Activated T-cell treated with anti-CD3 and anti-CD28 coated beads, Interleukin-2, amount 50 U/mL, for 1 hour (primary cell): Measurements from ENCODE around the gene KMT2A.
"Not testable (repeated sequence)": the region's sequence is repeated elsewhere in the genome, so short reads cannot be mapped to it uniquely, and the experiment has no call there.

ENCODE experiments used
- DNase-seq: peaks from one replicate; pipeline ENCODE4 v3.0.0-alpha.2; 2020

Gene KMT2A

DNA sequence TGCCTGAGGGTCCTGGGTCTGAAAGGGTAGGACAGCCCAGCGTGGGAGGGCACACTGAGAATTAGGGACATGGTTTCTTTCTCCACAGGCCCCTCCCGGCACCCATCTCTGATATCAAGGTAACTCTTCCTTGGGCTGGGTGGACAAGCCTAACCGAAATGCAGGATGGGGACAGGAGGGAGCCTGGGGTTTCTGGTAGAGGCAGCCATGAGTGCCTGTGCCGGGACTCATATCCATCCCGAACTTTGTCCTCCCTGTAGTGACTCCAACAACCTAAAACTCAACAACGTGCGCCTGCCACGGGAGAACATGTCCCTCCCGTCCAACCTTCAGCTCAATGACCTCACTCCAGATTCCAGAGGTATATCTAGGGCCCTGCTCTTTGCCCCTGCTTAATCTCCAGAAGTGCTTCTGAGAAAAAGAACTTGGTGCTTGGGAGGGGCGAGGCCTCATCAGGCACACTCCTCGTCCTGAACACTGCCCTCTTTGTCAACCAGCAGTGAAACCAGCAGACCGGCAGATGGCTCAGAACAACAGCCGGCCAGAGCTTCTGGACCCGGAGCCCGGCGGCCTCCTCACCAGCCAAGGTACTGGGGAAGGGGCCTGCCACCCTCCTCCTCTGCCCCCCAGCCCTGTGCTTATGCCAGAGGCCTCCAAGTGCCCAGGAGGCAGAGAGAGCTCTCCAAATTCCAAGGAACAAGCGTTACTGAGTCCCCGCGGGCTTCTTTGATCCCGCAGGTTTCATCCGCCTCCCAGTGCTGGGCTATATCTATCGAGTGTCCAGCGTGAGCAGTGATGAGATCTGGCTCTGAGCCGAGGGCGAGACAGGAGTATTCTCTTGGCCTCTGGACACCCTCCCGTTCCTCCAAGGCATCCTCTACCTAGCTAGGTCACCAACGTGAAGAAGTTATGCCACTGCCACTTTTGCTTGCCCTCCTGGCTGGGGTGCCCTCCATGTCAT lies 97.8 kb downstream of the KMT2A start:
- no peak for DNase-seq

DNA sequence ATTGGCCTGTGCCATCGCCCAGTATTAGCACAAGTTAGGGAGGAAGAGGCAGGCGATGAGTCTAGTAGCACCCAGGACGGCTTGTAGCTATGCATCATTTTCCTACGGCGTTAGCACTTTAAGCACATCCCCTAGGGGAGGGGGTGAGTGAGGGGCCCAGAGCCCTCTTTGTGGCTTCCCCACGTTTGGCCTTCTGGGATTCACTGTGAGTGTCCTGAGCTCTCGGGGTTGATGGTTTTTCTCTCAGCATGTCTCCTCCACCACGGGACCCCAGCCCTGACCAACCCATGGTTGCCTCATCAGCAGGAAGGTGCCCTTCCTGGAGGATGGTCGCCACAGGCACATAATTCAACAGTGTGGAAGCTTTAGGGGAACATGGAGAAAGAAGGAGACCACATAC lies 99.0 kb downstream of the KMT2A start:
- no peak for DNase-seq

DNA sequence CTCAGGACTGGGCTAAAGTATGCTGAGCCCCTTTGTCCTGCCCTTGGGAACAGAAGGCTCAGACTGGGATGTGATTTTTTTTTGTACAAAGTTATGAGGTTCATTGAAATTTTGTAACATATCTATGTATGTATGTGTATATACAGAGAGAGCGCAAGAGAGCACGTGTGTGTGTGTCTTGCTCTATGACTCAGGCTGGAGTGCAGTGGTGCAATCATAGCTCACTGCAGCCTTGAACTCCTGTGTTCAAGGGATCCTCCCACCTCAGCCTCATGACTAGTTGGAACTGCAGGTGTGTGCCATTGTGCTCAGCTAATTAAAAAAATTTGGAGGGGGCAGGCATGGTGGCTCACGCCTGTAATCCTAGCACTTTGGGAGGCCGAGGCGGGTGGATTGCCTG lies 100.4 kb downstream of the KMT2A start:
- no peak for DNase-seq

DNA sequence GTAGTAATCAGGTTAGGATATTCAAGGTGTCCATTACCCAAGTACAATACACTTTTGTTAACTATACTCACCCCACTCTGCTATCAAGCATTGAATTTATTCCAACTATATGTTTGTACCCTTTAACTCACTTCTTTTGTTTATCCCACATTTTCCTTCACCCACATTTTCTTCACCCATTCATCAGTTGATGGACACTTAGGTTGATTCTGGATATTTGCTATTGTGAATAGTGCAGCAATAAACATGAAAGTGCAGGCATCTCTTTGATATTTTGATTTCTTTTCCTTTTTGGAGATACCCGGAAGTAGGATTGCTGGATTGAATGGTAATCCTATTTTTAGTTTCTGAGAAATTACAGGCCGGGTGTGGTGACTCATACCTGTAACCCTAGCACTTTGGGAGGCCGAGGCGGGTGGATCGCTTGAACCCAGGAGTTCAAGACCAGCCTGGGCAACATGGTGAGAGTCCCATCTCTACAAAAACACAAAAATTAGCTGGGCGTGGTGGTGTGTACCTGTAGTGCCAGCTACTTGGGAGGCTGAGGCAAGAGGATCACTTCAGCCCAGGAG lies 101.2 kb downstream of the KMT2A start:
- DNase-seq = no peak

DNA sequence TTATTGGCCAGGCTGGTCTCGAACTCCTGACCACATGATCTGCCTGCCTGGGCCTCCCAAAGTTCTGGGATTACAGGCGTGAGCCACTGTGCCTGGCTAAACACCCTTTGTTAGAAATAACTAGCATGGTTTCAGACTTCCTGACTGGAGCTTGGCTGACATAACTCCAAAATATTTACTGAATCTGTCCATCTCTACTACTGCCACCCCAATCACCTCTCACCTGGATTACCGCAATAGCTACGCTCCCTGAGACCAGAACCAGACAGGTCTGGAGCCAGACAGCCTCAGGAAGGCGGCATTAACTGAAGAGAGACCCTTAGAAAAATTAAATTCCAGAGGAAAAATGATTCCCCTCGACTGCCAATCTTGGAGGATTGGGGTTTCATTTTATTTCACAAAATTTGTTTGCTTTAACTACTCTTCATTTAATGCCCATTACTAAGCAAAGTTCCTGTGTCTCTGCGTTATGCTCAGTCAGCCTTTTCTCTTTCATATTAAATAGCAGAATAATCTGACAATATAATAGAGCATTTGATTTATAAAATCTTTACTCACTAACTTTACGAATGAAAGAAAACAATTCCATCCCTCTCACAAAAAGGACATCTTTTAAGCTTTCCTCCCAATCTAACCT lies 107.8 kb downstream of the KMT2A start:
- no peak for DNase-seq

DNA sequence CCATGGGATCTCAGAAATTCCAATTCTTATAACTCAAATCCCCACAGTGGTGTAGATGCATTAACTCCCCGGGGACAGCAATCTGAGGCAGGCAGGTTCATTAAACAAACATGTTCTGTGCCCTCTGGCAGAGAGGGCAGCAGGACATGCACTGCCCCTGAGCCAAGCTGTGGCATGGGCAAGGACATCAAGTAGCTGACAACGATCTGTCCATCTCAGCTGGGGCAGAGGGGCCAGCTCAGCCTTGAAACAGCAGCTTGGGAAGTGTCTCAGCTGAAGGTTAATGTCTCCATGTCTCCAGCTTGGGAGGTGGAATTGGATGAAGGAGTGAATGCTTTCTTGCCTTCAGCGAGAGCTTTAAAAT lies 108.3 kb downstream of the KMT2A start:
- no peak for DNase-seq

DNA sequence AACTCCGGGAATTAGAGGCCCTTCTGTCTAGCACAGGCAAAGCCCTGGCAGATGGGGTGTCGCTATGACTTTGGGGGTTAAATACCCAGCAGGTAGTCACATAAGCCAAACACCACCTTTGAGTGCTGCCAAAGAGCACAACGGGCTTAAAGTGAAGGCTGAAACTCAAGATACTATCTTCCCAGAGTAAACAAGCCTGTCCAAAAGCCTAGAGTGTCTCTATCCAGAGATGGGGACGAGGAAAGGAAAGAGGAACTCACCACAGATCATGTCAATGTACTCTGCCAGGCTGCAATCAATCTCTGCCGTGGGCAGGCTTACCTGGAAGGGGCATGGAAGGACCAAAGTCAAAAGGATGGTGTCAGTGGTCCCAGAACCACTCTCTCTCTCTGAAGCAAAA lies 109.2 kb downstream of the KMT2A start:
- DNase-seq = no peak

DNA sequence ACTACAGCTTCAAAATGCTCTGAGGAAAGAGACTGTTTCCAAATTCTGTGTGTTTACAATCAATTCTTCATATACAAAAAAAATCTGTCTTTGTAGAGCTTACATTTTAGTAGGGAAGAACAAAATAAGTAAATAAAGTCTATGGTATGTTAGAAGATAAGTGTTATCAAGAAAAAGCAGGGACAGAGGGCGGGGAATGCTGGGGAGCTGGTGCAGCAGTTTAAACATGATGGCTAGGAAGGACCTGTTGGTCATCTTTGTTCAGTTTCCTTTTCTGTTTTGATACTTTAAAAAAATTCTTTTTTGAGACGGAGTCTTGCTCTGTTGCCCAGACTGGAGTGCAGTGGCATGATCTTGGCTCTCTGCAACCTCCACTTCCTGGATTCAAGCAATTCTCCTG lies 110.8 kb downstream of the KMT2A start:
- no peak for DNase-seq

DNA sequence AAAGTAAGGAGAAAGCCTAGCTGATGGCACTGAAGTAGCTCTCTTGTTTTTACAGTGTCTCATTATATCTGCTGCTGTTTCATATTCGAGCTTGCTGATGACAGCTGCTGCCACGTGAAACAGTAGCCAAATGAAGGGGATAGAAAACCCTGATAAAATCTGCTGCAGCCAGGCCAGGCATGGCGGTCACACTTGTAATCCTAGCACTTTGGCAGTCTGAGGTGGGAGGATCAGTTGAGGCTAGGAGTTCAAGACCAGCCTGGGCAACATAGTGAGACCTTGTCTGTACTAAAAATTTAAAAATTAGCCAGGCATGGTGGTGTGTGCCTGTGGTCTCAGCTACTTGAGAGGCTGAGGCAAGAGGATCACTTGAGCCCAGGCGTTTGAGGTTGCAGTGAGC lies 116.0 kb downstream of the KMT2A start:
- DNase-seq = no peak

DNA sequence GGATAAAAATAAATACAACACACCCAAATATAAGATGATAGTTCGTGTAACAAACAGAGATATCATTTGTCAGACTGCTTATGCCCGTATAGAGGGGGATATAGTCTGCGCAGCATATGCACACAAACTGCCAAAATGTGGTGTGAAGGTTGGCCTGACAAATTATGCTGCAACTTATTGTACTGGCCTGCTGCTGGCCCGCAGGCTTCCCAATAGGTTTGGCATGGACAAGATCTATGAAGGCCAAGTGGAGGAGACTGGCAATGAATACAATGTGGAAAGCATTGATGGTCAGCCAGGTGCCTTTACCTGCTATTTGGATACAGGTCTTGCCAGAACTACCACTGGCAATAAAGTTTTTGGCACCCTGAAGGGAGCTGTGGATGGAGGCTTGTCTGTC lies 124.5 kb downstream of the KMT2A start:
- no peak for DNase-seq

DNA sequence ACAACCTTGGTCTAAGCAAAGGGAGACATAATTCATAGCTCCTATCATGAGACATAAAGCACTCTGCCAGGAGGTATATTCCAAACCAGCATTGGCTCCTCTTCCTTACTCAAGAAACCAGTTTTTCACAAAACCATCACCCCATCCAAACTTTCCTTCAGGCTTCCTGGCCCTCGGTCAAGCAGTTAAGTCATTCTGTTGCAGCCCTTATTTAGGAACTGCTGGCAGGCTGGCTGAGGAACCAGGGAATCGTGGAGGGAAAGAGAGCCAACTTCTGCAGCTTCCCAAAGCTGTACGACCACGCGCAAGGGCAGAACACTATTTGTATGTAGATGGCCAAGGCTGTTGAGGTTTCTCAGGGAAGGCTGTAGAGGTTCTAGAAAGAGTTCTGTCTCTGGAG lies 128.8 kb downstream of the KMT2A start:
- no peak for DNase-seq

DNA sequence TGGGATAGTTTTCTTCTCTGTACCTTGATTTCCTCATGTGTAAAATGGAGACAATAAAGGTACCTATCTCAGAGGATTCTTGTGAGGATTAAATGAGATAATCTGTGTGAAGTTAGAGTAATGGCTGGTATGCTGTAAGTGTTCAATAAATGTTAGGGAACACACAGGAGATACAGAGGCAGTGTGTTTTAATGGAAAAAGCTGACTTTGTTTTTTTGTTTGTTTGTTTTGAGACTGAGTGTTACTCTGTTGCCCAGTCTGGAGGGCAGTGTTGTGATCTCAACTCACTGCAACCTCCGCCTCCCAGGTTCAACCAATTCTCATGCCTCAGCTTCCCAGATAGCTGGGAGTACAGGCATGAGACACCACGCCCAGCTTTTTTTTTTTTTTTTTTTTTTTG lies 133.4 kb downstream of the KMT2A start:
- no peak for DNase-seq

DNA sequence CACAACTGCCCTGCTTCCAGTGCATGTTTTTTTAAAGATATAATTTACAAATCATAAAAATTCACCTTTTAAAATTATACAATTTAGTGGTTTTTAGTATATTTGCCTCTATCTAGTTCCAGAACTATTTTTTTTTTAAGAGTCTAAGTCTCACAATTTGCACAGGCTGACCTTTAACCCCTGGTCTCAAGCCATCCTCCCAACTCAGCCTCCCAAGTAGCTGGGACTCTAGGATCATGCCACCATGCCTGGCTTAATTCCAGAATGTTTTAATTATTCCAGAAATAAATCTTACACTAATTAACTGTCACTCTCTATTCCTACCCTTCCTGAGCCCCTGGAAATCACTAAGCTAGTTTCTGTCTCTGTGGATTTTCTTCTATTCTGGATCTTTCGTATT lies 134.5 kb downstream of the KMT2A start:
- DNase-seq = no peak

DNA sequence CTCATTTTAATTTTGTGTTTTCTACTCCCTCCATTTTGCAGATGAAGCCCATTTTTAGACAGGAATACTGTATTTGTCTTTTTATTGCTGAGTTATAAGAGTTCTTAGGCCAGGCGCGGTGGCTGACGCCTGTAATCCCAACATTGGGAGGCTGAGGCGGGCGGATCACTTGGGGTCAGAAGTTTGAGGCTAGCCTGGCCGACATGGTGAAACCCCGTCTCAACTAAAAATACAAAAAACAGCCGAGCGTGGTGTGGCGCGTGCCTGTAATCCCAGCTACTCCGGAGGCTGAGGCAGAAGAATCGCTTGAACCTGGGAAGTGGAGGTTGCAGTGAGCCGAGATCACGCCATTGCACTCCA lies 135.4 kb downstream of the KMT2A start:
- DNase-seq = not testable (repeated sequence)

DNA sequence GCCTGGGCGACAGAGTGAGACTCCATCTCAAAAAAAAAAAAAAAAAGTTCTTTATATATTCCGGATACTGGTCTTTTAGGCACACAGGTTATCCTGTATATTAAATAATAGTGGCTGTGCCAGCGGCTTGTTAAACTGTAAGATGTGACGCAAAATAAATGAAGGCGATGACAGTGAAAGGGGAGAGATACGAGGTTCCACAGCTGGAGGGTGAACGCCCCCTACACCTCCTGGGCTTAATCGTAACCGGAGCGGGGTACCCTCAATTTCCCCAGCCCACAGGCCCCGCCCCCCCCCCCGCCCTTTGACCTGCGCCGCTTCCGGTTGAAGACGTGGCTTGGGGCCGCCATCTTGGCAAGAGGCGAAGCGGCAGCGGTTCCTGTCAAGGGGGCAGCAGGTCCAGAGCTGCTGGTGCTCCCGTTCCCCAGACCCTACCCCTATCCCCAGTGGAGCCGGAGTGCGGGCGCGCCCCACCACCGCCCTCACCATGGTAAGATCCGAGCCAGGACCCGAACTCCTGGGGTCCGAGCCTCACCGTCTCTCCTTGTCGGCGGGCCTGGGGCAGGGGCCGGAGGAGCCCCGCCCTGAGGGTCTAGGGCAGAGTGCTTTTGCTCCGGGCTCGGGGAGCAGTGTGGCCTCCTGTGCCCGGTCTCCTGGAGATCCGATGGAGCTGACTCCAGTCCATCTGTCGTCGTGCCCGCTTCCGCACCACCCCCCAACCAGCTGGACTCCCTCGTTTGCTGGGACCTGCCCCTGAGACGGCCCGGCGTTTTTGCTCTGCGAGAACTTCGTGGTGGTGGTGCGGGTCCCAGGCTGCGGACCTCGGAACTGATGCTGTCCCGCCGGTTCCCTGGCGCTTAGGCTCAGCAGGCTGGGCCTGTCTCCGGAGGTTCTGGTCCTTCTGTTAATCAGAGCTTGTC lies 136.0 kb downstream of the KMT2A start, which contains the start of gene ARCN1:
ARCN1 (plus strand) TSS at position 349 of the 920 bp plus-strand sequence; CDS start at position 488, 139 bp downstream.
- DNase-seq = peak; percentile 80

DNA sequence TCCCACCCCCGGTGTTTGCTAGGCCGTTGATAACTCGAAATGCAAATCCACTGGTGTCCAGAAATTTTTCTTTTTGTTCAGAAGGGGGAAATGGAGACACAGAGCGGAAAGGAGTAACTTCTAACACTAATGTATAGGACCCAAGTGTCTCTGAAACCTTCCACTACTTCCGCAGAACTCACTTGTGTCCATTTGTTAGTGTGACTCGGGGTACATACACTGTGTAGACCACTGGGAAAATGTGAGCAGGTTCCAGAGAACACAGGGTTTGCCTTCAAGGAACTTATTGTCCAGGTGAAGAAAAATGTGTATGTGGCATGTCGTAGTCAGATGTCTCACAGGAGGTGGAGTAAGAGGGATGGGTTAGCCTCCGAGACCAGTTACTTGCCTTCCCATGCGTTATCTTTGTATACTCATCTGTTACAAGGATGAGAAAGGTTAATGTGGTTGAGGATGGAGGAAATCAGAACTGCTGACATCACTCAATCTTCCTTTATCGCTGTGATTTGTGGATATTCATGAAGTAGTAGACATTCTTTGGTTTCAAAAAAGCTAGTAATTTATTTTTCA lies 136.8 kb downstream of the KMT2A start:
- peak; percentile 30 for DNase-seq

DNA sequence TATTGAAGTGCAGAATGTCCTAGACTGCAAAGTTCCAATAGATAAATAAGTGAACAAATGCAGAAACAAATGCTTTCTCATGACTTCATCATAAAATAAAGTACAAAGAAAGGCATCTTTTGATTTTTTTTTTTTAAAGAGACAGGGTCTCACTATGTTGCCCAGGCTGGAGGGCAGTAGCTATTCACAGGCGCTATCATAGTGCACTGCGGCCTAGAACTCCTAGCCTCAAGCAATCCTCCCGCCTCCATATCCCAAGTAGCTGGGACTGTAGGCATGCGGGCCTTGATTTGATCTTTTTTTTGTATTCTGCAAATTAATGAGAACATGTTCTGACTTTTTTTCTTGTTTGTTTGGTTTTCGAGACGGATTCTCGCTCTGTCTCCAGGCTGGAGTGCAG lies 138.3 kb downstream of the KMT2A start:
- DNase-seq = no peak
